SH-SY5Y (cell line): ENCODE measurements around the gene GPR152.

Experiments used
- GATA2 ChIP-seq: IDR thresholded peaks from 2 replicates; pipeline ENCODE4 v1.6.1; 2011; ENCODE audit warnings: mild to moderate bottlenecking, low read depth, low read length
- GATA3 ChIP-seq: IDR thresholded peaks from 2 replicates; pipeline ENCODE4 v1.6.1; 2011; ENCODE audit warnings: low read depth, mild to moderate bottlenecking, low read length, moderate library complexity

The GPR152 gene

DNA sequence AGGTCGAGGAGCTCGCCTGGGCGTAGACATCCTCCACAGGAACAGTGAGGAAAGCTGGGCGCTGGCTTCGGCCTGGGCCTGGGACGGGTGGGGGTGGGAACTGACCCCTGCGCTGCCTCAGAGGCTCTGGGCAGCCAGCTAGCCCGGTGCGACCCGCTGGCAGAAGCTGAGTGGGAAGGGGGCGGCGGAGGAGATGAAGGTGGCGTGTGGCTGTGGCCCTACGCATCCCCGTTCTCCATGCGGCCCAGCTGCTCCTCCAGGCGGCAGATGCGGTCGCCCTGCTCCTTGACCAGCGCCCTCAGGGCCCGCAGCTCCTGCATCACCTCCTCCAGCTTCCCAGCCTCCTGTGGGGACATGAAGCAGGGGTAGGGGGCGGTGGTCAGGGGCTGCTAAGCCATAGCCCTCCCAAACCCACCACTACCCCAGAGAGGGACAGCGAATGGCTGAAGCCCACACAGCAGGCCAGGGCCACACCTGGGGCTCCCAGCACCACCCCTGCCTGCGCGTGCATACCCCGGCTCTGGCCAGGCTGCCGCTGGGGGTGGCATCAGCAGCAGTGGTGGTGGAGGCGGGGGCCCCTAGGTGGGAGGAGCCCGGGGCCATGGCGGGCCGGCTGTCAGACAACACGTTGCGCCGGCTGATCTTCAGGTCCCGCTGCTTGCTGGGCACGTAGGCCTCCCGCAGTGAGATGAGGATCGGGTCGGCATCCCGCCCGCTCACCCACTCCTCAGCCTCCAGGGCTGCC is 14.2 kb downstream of the GPR152 start:
- TF ChIP-seq GATA2 (no peak), GATA3 (no peak)

DNA sequence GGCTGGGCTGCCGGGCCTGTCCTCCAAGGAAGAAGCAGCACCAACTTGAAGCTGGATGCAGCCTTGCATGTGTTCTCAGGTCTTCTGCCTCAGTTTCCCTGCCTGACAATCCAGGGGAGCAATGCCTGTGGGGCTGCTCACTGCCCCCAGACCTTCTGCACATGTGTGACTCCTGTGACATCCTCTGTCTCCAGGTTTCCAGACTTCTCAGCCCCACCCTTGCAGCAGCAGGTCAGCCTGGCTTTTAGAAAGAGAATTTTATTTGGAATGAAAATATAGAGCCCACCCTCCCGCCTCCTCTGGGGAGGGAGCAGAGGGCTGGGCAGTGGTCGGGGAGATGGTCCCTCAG is 14.7 kb downstream of the GPR152 start:
- TF ChIP-seq GATA2 (no peak), GATA3 (no peak)

DNA sequence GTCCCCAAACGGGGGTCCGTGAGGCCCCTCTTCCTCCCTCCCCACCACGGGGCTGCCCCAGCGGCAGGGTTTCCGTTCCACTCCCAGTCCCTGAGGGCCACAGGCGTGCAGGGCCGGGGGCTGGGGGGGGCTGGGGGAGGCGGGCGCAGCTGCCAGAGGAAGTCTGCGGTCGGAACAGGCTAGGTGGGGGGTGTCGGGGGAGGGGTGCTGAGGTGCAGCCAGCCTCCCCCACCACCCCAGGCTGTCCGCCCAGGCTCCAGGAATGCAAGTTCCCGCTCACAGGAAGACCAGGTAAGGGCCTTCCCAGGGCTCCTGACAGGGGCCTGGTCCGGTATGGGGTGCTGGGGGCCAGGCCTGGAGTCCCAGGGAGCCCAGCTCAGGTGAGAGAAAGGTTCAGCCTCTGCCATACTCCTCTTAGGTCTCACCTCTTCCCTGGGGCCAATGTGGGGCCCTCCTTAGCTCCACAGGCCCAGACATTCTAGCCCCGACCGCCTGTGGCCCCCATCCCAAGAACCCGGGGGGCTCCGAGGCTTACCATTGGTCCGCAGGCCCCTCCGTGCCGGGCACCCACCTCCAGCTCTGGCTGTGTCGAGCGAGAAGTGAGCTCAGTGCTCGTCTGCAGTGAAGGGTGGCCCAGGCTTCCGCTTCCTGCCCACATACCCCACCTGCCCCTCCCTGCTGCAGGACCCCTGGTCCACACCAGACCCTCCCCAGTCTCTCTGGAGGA is 15.3 kb downstream of the GPR152 start, which contains the start of gene PTPRCAP:
Gene PTPRCAP (minus strand): TSS at position 601 of the 727 bp plus-strand sequence. CDS start 63 bp downstream, at position 538.
- TF ChIP-seq GATA2 (no peak), GATA3 (no peak)

DNA sequence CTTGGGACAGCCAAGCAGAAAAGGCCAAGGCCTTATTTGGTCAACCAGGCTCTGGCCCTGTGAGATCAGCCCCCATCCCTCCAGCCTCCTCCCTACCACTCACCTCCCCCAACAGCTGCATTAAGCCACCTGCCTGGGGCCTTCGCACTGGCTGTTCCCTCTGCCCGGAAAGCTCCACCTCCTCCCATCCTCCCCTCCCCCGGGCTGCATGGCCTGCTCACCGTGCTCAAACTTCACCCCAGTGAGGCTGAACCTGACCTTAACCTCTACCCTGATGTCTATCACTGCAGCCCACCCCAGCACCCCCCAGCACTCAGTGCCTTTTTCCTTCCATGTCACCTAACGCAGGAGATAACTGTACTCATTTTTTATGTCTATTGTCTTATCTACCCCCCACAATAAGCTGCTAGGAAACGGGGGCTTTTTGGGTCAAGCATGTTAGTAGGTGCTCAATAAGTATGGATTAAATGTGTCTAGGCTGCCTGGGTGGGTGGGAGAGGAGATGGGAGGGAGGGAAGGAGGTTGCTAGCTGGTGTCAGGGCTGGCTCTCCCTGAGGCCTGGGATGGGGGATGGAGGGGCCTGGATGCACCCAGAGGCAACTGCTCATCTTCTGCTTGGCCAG is 16.0 kb downstream of the GPR152 start:
- TF ChIP-seq GATA2 (no peak), GATA3 (no peak)

DNA sequence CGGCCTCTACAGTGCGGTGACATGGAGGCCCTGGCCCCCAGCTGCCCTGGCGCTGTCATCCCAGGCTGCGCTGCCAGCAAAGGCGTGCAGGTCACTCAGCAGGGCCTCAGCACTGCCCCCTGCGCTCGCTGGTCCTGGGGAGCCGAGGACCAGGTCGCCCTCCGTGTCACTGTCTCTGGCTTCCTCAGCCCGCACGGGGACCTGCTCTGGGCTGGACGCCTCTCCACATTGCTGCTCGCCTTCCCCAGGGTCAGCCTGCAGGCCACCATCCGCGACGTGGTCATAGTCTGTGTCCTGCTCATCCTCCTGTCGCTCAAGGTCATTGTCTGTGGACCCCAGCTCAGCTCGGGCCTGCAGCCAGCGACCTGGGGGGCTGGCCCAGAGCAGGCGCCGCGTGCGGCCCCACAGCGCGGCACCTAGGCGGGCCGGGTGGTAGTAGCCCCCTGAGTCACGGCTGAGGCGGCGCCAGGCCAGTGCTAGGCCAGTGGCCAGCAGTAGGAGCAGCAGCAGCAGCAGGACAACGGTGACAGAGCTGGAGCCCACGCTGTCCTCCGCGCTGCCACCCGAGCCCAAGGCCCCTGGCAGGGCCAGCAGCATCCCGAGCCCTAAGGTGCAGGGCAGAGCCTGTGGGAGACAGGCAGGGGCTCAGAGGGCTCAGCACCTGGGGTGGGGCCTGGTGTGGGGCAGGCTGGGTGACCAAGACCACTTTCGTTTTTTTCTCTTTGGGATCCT is 16.6 kb downstream of the GPR152 start:
- TF ChIP-seq GATA3 = no peak
- no peak for TF ChIP-seq GATA2

DNA sequence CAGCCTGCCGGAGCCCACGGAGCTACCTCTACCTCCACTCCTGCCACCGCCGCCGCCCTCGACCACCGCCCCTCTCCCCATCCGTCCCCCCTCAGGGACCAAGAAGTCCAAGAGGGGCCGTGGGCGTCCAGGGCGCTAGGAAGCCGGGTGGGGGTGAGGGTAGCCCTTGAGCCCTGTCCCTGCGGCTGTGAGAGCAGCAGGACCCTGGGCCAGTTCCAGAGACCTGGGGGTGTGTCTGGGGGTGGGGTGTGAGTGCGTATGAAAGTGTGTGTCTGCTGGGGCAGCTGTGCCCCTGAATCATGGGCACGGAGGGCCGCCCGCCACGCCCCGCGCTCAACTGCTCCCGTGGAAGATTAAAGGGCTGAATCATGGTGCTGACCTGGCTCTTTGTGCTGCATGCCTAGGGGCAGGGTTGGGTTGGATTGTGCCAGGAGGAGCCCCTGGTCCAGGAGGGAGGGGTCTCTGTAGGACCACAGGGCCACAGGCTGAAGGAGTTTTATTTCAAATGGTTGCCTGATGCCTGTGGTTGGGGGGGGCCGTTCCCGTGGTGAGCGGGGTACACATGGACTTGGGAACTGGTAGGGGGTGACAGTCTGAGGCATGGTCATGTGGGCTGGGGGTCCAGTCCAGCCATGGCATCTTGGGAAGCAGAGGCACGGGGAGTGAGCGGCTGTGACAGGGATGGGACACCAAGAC is 17.4 kb downstream of the GPR152 start:
- TF ChIP-seq GATA3 (no peak), GATA2 (no peak)

DNA sequence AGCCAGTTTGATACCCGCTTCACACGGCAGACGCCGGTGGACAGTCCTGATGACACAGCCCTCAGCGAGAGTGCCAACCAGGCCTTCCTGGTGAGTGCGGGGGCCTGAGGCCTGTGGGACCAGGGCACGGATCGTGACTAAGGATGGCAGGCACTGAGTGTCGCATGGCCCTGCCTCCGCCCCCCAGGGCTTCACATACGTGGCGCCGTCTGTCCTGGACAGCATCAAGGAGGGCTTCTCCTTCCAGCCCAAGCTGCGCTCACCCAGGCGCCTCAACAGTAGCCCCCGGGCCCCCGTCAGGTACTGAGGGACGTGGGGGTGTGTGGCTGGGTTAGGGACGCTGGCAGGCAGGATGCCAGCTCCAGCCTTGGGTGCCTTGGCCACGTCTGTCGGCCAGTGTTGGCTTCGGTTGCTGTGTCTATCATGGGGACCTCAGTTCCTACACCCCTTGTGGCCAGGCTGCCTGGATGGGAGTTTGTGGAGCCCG is 18.1 kb downstream of the GPR152 start:
- TF ChIP-seq GATA3 = no peak
- no peak for TF ChIP-seq GATA2

DNA sequence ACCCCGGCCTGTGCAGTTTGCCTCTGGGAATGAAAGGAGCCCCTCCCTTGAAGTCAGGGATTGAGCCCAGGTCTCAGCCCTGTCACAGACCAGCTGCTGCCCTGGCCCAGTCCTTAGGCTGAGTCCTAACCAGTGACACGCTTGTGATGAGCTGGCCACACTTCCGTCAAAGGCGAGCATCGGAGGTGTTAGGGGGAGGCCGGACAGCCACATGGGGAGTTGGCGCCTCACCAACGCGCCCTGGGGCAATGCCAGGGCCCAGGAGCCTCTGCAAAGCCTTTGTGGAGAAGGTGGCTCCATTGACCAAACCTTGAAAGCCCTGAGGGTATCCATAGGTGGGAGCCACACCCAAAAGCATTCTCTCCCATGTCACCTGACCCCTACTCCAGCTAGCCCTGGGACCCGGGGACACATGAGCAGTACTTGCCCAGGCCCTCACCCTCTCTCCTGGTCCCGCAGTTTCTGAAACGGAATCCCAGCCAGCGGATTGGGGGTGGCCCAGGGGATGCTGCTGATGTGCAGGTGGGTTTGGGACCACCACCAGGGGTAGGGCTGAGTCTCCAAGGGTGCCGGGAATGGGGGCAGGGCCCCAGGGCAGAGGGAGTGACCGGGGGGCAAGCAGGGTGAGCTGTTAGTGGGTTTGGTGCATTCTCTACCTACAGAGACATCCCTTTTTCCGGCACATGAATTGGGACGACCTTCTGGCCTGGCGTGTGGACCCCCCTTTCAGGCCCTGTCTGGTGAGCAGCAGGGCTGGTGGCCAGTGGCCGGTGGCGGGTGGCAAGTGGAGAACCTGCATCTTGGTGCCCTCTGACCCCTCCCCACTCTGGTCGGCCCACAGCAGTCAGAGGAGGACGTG is 18.8 kb downstream of the GPR152 start:
- TF ChIP-seq GATA2 (no peak), GATA3 (no peak)

DNA sequence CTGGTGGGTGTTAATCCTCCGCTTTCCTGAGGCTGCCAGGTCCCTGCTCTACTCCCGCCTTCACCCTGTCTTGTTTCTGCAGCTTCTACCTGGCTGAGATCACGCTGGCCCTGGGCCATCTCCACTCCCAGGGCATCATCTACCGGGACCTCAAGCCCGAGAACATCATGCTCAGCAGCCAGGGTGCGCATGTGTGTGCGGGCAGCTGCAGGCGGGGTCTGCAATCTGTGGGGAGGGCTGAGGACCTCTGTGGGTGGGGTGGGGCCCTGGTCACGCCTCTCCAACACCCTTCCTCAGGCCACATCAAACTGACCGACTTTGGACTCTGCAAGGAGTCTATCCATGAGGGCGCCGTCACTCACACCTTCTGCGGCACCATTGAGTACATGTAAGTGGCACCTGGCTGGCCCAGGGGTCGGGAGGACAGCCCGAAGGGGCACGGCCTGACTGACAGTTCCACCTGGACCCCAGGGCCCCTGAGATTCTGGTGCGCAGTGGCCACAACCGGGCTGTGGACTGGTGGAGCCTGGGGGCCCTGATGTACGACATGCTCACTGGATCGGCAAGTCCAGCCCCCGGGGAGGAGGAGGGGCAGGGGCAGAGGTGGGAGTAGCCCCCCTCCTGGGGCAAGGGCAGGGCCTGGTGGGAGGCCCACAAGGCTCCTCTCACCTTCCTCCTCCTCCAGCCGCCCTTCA is 19.7 kb downstream of the GPR152 start:
- TF ChIP-seq GATA3 (no peak), GATA2 (no peak)

DNA sequence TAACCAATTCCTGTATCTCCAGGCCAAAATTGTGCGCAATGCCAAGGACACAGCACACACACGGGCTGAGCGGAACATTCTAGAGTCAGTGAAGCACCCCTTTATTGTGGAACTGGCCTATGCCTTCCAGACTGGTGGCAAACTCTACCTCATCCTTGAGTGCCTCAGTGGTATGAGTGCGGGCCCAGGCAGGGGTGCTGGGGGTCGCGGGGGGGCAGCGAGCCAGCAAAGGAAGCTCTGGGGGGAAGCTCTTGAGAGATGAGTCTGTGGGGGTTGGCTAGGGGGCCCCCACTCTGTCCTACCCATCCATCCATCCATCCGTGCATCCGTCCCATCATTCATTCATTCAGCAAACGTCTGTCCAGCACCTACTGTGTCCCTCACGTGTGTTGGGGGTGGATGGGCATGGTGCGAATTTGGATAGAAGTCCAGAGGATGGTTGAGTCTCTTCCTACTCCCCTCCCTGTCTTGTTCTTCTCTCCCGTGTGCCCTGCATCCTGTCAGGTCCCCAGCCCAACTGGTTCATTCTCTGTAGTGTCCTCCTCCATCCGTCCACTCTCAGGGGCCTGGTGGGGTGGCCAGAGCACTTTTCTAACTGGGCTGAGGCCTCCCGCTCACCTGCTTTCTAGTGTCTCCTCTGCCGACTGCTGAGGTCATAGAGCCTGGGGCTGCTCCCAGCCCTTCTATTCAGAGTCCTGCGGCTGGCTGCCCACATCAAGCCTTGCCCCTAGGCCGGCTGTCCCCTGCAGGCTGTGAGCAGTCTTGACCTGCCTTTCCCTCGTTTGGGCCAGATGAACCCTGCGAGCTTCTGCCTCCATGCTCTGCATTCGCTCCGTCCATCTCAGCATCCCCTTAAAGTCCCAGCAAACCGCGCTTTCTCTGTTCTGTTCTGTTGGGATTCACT is 20.9 kb downstream of the GPR152 start:
- TF ChIP-seq GATA2 = no peak
- no peak for TF ChIP-seq GATA3

DNA sequence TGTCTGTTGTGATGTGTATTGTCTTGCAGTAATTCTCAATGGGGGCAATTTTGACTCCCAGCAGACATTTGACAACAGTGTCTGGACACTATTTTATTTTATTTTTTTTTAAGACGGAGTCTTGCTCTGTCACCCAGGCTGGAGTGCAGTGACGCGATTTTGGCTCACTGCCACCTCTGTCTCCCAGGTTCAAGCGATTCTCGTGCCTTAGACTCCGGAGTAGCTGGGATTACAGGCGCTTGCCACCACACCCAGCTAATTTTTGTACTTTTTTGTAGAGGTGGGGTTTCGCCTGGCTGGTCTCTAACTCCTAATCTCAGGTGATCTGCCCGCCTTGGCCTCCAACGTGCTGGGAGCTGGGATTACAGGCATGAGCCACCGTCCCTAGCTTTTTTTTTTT is 22.8 kb downstream of the GPR152 start:
- TF ChIP-seq GATA2 = no peak
- TF ChIP-seq GATA3 = no peak
